Measurements from ENCODE around the gene ARHGEF16. TPM values are rescaled to one million over a fixed set of nuclear protein-coding genes. Genes with fewer than 3 reads are reported as not detected.

ARHGEF16 gene
- total RNA-seq, 4 donors from 2014 or later, result 8.4 to 24.6 (median 22.4) TPM

DNA sequence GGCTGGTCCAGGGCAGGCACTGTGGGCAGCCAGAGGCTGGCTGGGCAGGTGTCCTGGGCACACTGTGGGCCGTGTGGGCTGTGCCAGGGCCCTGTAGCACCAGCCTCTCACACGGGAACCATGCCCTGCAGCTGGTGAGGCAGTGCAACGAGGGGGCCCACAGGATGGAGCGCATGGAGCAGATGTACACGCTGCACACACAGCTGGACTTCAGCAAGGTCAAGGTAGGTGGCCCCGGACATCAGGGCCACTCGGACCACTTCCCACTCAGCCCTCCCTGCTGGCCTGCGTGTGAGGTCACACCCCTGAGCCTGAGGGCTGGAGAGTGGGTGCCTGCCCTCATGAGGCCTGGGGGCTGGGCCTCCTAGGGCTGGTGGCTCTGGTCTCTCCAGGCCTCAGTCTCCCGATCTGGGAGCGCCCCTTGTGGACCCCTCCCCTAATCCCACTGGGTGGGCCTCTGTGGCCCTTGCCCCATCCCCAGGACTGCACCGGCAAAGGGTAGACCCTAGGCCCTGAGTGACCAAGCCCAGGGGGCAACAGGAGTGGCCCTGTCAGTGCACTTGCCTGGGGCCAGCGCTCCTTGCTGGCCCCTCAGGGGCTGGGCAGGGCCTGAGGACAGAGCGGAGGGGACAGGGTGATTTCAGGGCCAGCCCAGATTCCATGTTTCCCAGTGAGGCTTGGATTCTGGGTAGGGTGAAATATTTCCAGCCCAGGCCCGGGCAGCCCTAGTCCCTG lies 21.5 kb downstream of the ARHGEF16 start:
- H3K27ac ChIP-seq, result no peak overlapping the region
- no peaks in the 10 kb centered on the region for H3K9me3 ChIP-seq
- DNase-seq, result no peak
- WGBS, 2 donors, result no CpG with 5 or more reads among the region's 14 CpGs
- H3K4me3 ChIP-seq, result no peak overlapping the region
- TF ChIP-seq, protein P1, sequence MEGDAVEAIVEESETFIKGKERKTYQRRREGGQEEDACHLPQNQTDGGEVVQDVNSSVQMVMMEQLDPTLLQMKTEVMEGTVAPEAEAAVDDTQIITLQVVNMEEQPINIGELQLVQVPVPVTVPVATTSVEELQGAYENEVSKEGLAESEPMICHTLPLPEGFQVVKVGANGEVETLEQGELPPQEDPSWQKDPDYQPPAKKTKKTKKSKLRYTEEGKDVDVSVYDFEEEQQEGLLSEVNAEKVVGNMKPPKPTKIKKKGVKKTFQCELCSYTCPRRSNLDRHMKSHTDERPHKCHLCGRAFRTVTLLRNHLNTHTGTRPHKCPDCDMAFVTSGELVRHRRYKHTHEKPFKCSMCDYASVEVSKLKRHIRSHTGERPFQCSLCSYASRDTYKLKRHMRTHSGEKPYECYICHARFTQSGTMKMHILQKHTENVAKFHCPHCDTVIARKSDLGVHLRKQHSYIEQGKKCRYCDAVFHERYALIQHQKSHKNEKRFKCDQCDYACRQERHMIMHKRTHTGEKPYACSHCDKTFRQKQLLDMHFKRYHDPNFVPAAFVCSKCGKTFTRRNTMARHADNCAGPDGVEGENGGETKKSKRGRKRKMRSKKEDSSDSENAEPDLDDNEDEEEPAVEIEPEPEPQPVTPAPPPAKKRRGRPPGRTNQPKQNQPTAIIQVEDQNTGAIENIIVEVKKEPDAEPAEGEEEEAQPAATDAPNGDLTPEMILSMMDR (IDR thresholded peaks at IDR 0.05), result no peak
- TF ChIP-seq POLR2A (IDR thresholded peaks at IDR 0.05), result no peak
- H3K36me3 ChIP-seq, result peaks cover 0 to 24% (median 0%) of the 10 kb centered on the region in 3 donors
- peaks cover 22 to 44% (median 31%) of the 10 kb centered on the region in 3 donors for H3K4me1 ChIP-seq
- intact Hi-C loops (cut with DNase I), result no loop called here
- H3K27me3 ChIP-seq, result peaks cover 0 to 9% (median 0%) of the 10 kb centered on the region in 4 donors

GRCh38 chr1:3476666-3477065 lies 22.2 kb downstream of the ARHGEF16 start:
- Histone ChIP-seq H3K4me1 (peaks cover 22 to 44% (median 30%) of the 10 kb centered on the region in 3 donors), H3K4me3 (no peak overlapping the region), H3K36me3 (peaks cover 0 to 24% (median 0%) of the 10 kb centered on the region in 3 donors), H3K27me3 (peaks cover 0 to 9% (median 0%) of the 10 kb centered on the region in 4 donors), H3K9me3 (no peaks in the 10 kb centered on the region), H3K27ac (no peak overlapping the region)
- intact Hi-C loops (cut with DNase I), result no loop called here
- no peak for DNase-seq
- TF ChIP-seq POLR2A (IDR thresholded peaks at IDR 0.05), result no peak
- TF ChIP-seq, protein P1 (IDR thresholded peaks at IDR 0.05), result no peak
- WGBS, 2 donors, result no CpG with 5 or more reads among the region's 16 CpGs

DNA sequence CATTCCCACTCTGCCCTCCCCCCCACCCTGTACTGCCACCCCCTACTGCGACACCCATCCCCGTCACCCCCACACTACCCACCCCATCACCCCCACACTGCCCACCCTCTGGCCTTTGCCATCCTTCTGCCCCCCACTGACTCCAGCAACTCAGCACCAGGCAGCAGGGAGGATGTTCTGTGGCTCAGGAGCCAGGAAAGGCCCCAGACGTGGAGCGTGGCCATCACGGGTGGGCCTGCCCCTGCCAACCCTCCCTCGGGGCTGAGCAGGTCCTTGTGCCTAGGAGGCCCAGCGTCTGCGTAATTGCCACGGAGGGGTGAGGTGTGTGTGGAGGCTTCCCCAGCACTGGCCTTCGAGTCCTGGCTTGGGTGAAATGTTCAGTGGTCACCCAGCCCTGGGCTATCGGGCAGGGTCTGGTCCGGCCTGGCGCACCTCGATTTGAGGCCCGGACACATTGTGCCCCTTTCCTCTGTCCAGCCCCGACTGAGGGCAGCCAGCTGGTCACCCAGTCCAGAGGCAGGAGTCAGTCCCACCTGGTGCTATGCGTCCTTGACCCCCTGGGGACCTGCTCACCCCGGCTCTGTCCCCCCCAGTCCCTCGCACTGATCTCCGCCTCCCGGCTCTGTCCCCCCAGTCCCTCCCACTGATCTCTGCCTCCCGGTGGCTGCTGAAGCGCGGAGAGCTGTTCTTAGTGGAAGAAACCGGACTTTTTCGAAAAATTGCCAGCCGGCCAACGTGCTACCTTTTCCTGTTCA lies 23.0 kb downstream of the ARHGEF16 start:
- H3K9me3 ChIP-seq, result no peaks in the 10 kb centered on the region
- WGBS, 2 donors, result 54 to 70% methylated on average over 9 to 11 of the region's 28 CpGs
- peaks cover 21 to 44% (median 26%) of the 10 kb centered on the region in 3 donors for H3K4me1 ChIP-seq
- peaks cover 0 to 24% (median 0%) of the 10 kb centered on the region in 3 donors for H3K36me3 ChIP-seq
- TF ChIP-seq POLR2A (IDR thresholded peaks at IDR 0.05), result no peak
- TF ChIP-seq, protein P1 (IDR thresholded peaks at IDR 0.05), result no peak
- H3K4me3 ChIP-seq, result no peak overlapping the region
- DNase-seq, result no peak
- peaks cover 0 to 9% (median 0%) of the 10 kb centered on the region in 4 donors for H3K27me3 ChIP-seq
- H3K27ac ChIP-seq, result no peak overlapping the region
- intact Hi-C loops (cut with DNase I), result no loop called here

DNA sequence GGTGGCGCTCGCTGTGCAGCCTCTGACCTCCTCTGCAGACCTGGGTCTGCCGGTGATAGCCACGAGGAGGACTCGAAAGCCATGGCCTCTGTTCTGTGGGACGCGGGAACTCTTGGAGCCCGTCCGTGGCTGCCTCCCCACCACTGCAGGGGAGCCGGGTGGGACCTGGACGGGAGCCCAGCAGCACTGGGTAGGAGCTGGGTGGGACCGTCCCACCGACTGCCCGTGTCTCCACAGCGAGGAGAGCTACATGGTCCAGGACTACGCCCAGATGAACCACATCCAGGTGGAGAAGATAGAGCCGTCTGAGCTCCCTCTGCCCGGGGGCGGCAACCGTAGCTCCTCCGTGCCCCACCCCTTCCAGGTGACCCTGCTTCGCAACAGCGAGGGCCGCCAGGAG lies 23.7 kb downstream of the ARHGEF16 start:
- peaks cover 0 to 24% (median 0%) of the 10 kb centered on the region in 3 donors for H3K36me3 ChIP-seq
- intact Hi-C loops (cut with DNase I), result no loop called here
- peaks cover 0 to 10% (median 0%) of the 10 kb centered on the region in 4 donors for H3K27me3 ChIP-seq
- peaks cover 20 to 44% (median 23%) of the 10 kb centered on the region in 3 donors for H3K4me1 ChIP-seq
- 83 to 100% methylated on average over 1 to 2 of the region's 24 CpGs for WGBS, 2 donors
- no peak for TF ChIP-seq POLR2A (IDR thresholded peaks at IDR 0.05)
- TF ChIP-seq, protein P1 (IDR thresholded peaks at IDR 0.05), result no peak
- H3K4me3 ChIP-seq, result no peak overlapping the region
- H3K27ac ChIP-seq, result no peak overlapping the region
- no peak for DNase-seq
- H3K9me3 ChIP-seq, result no peaks in the 10 kb centered on the region

Data from esophagus squamous epithelium (tissue), 5 donors.